ENCODE results near the gene IGFN1. TPM values are rescaled to one million over a fixed set of nuclear protein-coding genes. Genes with fewer than 3 reads are reported as not detected.

The IGFN1 gene
- total and polyA plus RNA-seq, 10 donors: 0.02 to 0.03 (median 0.02) TPM; not detected in 7

DNA sequence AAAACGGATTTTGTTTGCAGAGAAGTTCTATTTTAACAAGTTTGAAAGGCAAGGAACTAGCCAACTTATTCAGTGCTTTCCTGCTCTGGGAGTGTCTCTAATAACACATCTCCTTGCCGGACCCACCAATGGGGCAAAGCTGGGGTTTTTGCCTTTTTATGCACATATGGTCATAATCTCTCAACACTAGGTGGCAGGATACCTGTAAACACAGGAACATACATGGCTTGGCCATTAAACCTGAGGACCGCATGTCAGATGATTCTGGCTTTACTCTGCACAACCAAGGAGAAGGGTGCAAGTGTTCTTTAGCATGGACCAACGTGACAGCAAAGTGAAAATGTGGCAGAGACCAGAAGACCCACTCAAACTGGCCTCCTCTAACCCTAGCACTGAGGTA is 41.2 kb upstream of the IGFN1 start:
- intact Hi-C loops (cut with DNase I; ENCODE audit: low total_unique reads): no loop called here
- TF ChIP-seq, protein P1, sequence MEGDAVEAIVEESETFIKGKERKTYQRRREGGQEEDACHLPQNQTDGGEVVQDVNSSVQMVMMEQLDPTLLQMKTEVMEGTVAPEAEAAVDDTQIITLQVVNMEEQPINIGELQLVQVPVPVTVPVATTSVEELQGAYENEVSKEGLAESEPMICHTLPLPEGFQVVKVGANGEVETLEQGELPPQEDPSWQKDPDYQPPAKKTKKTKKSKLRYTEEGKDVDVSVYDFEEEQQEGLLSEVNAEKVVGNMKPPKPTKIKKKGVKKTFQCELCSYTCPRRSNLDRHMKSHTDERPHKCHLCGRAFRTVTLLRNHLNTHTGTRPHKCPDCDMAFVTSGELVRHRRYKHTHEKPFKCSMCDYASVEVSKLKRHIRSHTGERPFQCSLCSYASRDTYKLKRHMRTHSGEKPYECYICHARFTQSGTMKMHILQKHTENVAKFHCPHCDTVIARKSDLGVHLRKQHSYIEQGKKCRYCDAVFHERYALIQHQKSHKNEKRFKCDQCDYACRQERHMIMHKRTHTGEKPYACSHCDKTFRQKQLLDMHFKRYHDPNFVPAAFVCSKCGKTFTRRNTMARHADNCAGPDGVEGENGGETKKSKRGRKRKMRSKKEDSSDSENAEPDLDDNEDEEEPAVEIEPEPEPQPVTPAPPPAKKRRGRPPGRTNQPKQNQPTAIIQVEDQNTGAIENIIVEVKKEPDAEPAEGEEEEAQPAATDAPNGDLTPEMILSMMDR (IDR thresholded peaks at IDR 0.05 in 8 of 11, conservative IDR thresholded peaks at IDR 0.05 in 3 of 11): peak in 4 of 11 experiments; percentile 27 to 49 (median 31)
- TF ChIP-seq POLR2AphosphoS5 (IDR thresholded peaks at IDR 0.05) (no peak), POLR2A (IDR thresholded peaks at IDR 0.05) (no peak)
- Histone ChIP-seq H3K27me3 (replicated peaks in 1 of 7) (no peaks in the 10 kb centered on the region), H3K9me3 (no peaks in the 10 kb centered on the region), H3K36me3 (peaks cover 3 to 73% (median 32%) of the 10 kb centered on the region in 6 donors), H3K27ac (no peak overlapping the region), H3K4me3 (no peak overlapping the region), H3K4me1 (peaks cover 5 to 31% (median 11%) of the 10 kb centered on the region in 6 donors)
- 72 to 90% (median 83%) methylated on average over 4 of the region's 4 CpGs for WGBS, 5 donors
- peak; percentile 13 for DNase-seq

DNA sequence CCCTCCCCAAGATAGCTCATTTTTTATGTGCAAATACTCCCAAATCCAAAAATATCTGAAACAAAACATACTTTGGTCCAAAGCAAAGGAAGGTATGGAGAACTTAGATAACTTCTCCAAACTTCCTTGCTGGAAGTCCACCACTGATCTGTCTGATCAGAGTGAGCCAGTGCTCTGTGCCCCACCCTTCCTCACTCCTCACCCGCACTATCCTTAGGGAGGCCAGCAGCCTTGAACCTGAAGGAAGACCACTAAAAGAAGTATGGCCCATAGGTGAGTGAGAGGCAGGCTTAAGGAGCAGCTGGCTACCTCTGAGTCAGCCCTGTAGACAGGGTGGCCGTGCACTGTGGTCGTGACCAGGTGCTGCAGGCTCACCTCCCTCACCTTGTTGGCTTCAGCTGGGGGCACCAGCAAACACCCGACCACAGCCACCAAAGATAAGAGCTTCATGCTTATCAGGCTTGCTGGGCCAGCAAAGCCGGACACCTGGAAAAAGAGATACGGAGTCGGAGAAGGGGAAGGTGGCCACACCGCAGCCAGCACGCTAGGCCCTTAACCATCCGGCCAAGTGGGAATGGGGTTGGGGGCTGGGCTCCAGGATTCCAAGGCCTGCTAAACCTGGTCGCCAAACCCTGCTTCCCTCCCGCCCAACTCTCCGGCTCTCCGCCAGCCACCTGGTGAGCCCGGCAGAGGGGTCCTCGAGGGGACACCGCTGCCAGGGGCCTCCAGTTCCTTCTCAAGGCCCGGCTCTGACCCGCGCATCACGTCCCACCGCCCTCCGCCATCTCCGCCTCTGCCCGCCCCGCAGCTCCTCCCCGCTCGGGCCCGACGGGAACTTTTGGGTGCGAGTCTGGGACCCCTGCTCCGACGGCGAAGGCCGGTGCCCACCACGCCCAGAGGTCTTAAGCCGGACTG is 36.9 kb upstream of the IGFN1 start:
- TF ChIP-seq POLR2AphosphoS5 (IDR thresholded peaks at IDR 0.05): no peak
- TF ChIP-seq, protein P1 (IDR thresholded peaks at IDR 0.05 in 8 of 11, conservative IDR thresholded peaks at IDR 0.05 in 3 of 11): no peak
- TF ChIP-seq POLR2A (IDR thresholded peaks at IDR 0.05): no peak
- H3K4me1 ChIP-seq: peaks cover 9 to 37% (median 15%) of the 10 kb centered on the region in 6 donors
- intact Hi-C loops (cut with DNase I; ENCODE audit: low total_unique reads): no loop called here
- no peaks in the 10 kb centered on the region for H3K9me3 ChIP-seq
- peaks cover 0 to 31% (median 6%) of the 10 kb centered on the region in 6 donors for H3K36me3 ChIP-seq
- H3K27me3 ChIP-seq (replicated peaks in 1 of 7): no peaks in the 10 kb centered on the region
- WGBS, 5 donors: 3 to 8% (median 4%) methylated on average over 14 to 37 of the region's 37 CpGs
- DNase-seq: no peak
- H3K4me3 ChIP-seq: peak overlapping the region; percentile 68 to 97 (median 88)
- peak overlapping the region; percentile 51 to 87 (median 68) for H3K27ac ChIP-seq

DNA sequence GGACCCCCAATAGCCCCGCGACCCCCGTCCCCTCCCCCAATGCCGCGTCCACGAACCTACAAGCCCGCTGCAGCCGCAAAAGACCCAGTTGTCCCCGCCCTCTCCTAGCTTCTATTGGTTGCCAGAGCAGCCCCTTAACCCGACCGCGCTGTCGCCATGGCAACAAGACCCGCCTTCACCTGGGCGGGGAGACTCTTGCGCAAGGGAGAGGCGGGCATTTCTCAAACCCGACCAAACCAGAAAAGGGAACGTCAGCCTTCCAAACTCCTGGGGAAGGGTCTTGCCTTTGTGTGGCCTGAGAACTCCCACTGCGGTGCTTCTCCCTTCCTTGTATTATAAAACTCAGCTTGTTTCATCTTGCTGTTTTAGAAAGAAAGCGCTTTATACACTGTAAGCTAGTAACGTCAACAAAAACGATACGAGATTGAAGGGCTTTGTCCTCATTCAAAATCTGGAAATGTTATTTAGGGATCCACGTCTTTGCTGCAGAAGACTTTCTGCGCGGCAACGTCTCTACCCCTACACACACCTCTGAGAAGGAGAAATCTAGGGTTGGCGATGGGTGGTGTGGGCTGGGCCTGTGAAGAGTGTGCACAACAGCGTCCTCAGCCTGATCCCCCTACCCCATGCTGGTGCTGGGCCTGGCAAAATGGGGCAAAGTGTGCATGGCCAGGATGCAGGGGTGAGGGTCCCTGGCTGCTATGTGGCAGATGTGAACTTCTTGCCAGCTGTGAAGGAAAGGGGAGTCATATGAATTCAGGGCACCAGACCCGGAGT is 36.0 kb upstream of the IGFN1 start, which contains the start of gene TMEM9:
TSS of gene TMEM9 (minus strand) at position 86 of the 777 bp plus-strand sequence. CDS start 551 bp downstream, outside the sequence.
- Histone ChIP-seq H3K4me3 (peak within 1 kb of the TSS; percentile 68 to 97 (median 88)), H3K27me3 (replicated peaks in 1 of 7) (no peaks in the 10 kb centered on the region), H3K4me1 (peaks cover 9 to 33% (median 15%) of the 10 kb centered on the region in 6 donors), H3K36me3 (peaks cover 0 to 23% (median 6%) of the 10 kb centered on the region in 6 donors), H3K27ac (peak within 1 kb of the TSS; percentile 51 to 87 (median 68)), H3K9me3 (no peaks in the 10 kb centered on the region)
- WGBS, 5 donors: 10 to 15% (median 14%) methylated on average over 21 to 31 of the region's 31 CpGs
- intact Hi-C loops (cut with DNase I; ENCODE audit: low total_unique reads): no loop called here
- peak; percentile 98 for DNase-seq
- TF ChIP-seq, protein P1 (IDR thresholded peaks at IDR 0.05 in 8 of 11, conservative IDR thresholded peaks at IDR 0.05 in 3 of 11): no peak
- no peak for TF ChIP-seq POLR2A (IDR thresholded peaks at IDR 0.05)
- TF ChIP-seq POLR2AphosphoS5 (IDR thresholded peaks at IDR 0.05): peak; percentile 61 to 79 (median 75)
